MM.1S (cell line): Measurements from ENCODE around the gene PTCD3.
A peak's percentile ranks its signal among the peaks of the same experiment; 100 is the strongest.

Experiments
- DNase-seq: peaks from one replicate; pipeline ENCODE4 v3.0.0-alpha.2; 2015
- H2AFZ ChIP-seq: fragments of 300-600 bp; sonication (generic); 2 replicates; pipeline ENCODE4 v1.6.0; 2016; ENCODE audit warnings: antibody characterized with exemption, low read length
- H3F3A ChIP-seq: fragments of 300-600 bp; sonication (generic); 2 replicates; pipeline ENCODE4 v1.6.1; 2016; ENCODE audit warnings: mild to moderate bottlenecking, antibody characterized with exemption, low read length, moderate library complexity, mixed read lengths; ENCODE audit not compliant: insufficient read depth
- H3K27ac ChIP-seq: fragments of 300-600 bp; sonication (generic); 2 replicates; pipeline ENCODE4 v1.5.1; 2016; ENCODE audit warnings: mild to moderate bottlenecking, low read length
- H3K27me3 ChIP-seq: fragments of 300-600 bp; sonication (generic); replicated peaks from 2 replicates; pipeline ENCODE4 v1.6.0; 2016; ENCODE audit warnings: low read length; ENCODE audit not compliant: insufficient read depth
- H3K36me3 ChIP-seq: fragments of 300-600 bp; sonication (generic); replicated peaks from 2 replicates; pipeline ENCODE4 v1.6.1; 2016; ENCODE audit warnings: mild to moderate bottlenecking, low read length, mixed read lengths; ENCODE audit not compliant: insufficient read depth
- H3K4me1 ChIP-seq: fragments of 300-600 bp; sonication (generic); 2 replicates; pipeline ENCODE4 v1.6.1; 2016; ENCODE audit warnings: low read length, mixed read lengths
- H3K4me2 ChIP-seq: fragments of 300-600 bp; sonication (generic); 2 replicates; pipeline ENCODE4 v1.6.0; 2016; ENCODE audit warnings: low read depth, low read length
- H3K4me3 ChIP-seq: fragments of 300-600 bp; sonication (generic); 2 replicates; pipeline ENCODE4 v1.5.1; 2016; ENCODE audit warnings: low read length, mixed read lengths
- H3K79me2 ChIP-seq: fragments of 300-600 bp; sonication (generic); 2 replicates; pipeline ENCODE4 v1.6.1; 2016; ENCODE audit warnings: mixed run types, low read length, mixed read lengths
- H3K9ac ChIP-seq: fragments of 300-600 bp; sonication (generic); 2 replicates; pipeline ENCODE4 v1.6.1; 2016; ENCODE audit warnings: low read length, mixed read lengths
- H3K9me2 ChIP-seq: fragments of 300-600 bp; sonication (generic); replicated peaks from 2 replicates; pipeline ENCODE4 v1.6.1; 2016; ENCODE audit warnings: mild to moderate bottlenecking, low read length, mixed read lengths; ENCODE audit not compliant: insufficient read depth
- H3K9me3 ChIP-seq: fragments of 300-600 bp; sonication (generic); replicated peaks from 2 replicates; pipeline ENCODE4 v1.6.1; 2016; ENCODE audit warnings: mild to moderate bottlenecking, low read length, mixed read lengths; ENCODE audit not compliant: insufficient read depth
- H4K20me1 ChIP-seq: fragments of 300-600 bp; sonication (generic); 2 replicates; pipeline ENCODE4 v1.6.1; 2016; ENCODE audit warnings: mild to moderate bottlenecking, low read length, moderate library complexity, mixed read lengths; ENCODE audit not compliant: insufficient read depth
- EZH2 ChIP-seq: fragments of 300-600 bp; sonication (generic); optimal IDR thresholded peaks from 2 replicates; pipeline ENCODE3; 2017; ENCODE audit warnings: low read depth, mild to moderate bottlenecking, antibody characterized with exemption, low read length, mixed read lengths
- EZH2phosphoT487 ChIP-seq: fragments of 300-600 bp; sonication (generic); IDR thresholded peaks from 2 replicates; pipeline ENCODE4 v1.6.1; 2018; ENCODE audit warnings: antibody characterized with exemption, low read length
- TF ChIP-seq, protein P1 (sequence below): fragments of 300-600 bp; sonication (generic); IDR thresholded peaks from 2 replicates; pipeline ENCODE4 v1.5.1; 2016; ENCODE audit warnings: antibody characterized with exemption, low read length, mixed read lengths

The PTCD3 gene

DNA sequence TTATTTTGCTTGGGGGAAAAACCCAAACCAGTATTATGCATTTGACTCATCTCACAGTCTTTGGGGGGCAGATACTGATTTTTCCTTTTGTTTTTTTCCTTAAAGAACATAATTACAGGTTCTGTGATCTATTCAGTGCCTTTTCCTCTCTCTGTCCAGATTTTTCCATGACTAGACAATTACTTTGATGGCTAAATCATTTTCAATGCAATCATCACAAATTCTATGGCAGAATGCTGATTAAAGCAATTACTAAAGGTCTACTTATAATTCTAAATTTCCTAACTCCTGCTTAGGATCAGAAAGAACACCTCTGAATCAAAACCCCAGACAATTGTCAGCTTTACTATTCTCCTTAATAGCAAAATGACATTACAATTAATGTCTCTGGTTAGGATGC lies 39.1 kb upstream of the PTCD3 start:
- H3K27ac ChIP-seq, result no peak overlapping the region
- H3K4me1 ChIP-seq, result peaks cover 54% of the 10 kb centered on the region
- no peaks in the 10 kb centered on the region for H3K9me2 ChIP-seq
- no peak overlapping the region for H3K4me2 ChIP-seq
- H3K9me3 ChIP-seq, result no peaks in the 10 kb centered on the region
- peaks cover 35% of the 10 kb centered on the region for H3F3A ChIP-seq
- no peak overlapping the region for H3K4me3 ChIP-seq
- DNase-seq, result no peak
- H3K9ac ChIP-seq, result no peak overlapping the region
- TF ChIP-seq EZH2 (no peak), EZH2phosphoT487 (no peak)
- peaks cover 23% of the 10 kb centered on the region for H3K79me2 ChIP-seq
- no peaks in the 10 kb centered on the region for H4K20me1 ChIP-seq
- peaks cover 8% of the 10 kb centered on the region; the same call in 1 of the 2 replicates for H3K36me3 ChIP-seq
- H2AFZ ChIP-seq, result no peak overlapping the region
- H3K27me3 ChIP-seq, result no peaks in the 10 kb centered on the region

DNA sequence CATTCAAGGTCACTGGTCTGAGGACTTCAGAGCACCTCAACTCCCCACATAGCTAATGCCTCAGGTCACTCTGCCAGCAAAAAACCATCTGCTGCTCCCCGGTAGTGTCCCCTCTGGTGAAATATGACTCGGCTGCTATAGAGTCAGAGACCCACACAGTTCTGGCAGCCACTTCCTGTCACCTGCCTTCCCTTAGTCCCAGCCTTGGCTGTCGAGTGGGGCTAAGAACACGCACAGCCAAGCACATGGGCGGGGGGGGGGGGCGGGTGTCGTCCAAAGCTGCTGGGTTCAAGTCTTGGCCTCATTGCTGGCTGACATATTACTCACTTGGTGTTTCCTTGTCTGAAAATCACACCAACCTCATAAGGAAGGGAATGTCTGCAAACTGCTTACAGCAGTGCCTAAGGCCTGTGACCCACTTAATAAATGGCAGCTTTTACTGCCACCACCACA lies 37.9 kb upstream of the PTCD3 start:
- DNase-seq, result peak; percentile 76
- Histone ChIP-seq H3K36me3 (0 out of 2 replicates have a peak, but pooled peaks cover 8% of the 10 kb centered on the region), H3K27me3 (no peaks in the 10 kb centered on the region), H3F3A (peaks cover 48% of the 10 kb centered on the region), H3K4me3 (no peak overlapping the region), H3K4me1 (peaks cover 65% of the 10 kb centered on the region), H2AFZ (no peak overlapping the region), H3K9me3 (no peaks in the 10 kb centered on the region), H3K4me2 (peak overlapping the region; percentile 7; the same call in 1 of the 2 replicates), H4K20me1 (no peaks in the 10 kb centered on the region), H3K9me2 (no peaks in the 10 kb centered on the region), H3K27ac (peak overlapping the region; percentile 66; the same call in 1 of the 2 replicates), H3K9ac (peak overlapping the region; percentile 25; the same call in 1 of the 2 replicates), H3K79me2 (peaks cover 13% of the 10 kb centered on the region; the same call in 1 of the 2 replicates)
- TF ChIP-seq, protein P1, sequence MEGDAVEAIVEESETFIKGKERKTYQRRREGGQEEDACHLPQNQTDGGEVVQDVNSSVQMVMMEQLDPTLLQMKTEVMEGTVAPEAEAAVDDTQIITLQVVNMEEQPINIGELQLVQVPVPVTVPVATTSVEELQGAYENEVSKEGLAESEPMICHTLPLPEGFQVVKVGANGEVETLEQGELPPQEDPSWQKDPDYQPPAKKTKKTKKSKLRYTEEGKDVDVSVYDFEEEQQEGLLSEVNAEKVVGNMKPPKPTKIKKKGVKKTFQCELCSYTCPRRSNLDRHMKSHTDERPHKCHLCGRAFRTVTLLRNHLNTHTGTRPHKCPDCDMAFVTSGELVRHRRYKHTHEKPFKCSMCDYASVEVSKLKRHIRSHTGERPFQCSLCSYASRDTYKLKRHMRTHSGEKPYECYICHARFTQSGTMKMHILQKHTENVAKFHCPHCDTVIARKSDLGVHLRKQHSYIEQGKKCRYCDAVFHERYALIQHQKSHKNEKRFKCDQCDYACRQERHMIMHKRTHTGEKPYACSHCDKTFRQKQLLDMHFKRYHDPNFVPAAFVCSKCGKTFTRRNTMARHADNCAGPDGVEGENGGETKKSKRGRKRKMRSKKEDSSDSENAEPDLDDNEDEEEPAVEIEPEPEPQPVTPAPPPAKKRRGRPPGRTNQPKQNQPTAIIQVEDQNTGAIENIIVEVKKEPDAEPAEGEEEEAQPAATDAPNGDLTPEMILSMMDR, result no peak
- TF ChIP-seq EZH2phosphoT487 (no peak), EZH2 (no peak)

DNA sequence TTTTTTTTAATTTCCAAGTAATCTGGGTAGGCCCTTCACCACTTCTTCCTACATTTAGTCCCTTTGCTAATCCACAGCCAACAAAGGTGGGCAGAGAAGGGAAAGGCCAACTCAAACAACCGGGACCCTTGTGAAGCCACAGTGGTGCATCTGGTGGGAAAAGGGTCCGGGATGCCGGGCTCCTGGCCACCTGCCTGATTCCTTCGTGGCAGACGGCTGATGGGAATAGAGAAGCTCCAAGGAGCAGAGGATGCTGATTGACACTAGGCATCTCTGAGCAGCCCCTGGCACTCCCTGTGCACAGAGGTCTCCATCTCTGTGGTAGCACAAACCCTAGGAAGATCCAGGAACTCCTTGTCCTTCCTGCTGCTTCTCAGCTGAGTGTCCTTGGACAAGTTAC lies 37.4 kb upstream of the PTCD3 start:
- Histone ChIP-seq H3K36me3 (0 out of 2 replicates have a peak, but pooled peaks cover 4% of the 10 kb centered on the region), H3K27me3 (no peaks in the 10 kb centered on the region), H3K4me1 (peaks cover 65% of the 10 kb centered on the region), H3K9ac (peak overlapping the region; percentile 25; the same call in 1 of the 2 replicates), H3F3A (peaks cover 43% of the 10 kb centered on the region), H3K27ac (peak overlapping the region; percentile 66; the same call in 1 of the 2 replicates), H3K4me2 (0 out of 2 replicates have a peak overlapping the region, but pooled peaks have one; percentile 7), H4K20me1 (no peaks in the 10 kb centered on the region), H3K79me2 (peaks cover 13% of the 10 kb centered on the region; the same call in 1 of the 2 replicates), H3K9me3 (no peaks in the 10 kb centered on the region), H3K4me3 (no peak overlapping the region), H3K9me2 (no peaks in the 10 kb centered on the region), H2AFZ (no peak overlapping the region)
- TF ChIP-seq EZH2 (no peak), EZH2phosphoT487 (no peak)
- TF ChIP-seq, protein P1, result no peak
- no peak for DNase-seq

DNA sequence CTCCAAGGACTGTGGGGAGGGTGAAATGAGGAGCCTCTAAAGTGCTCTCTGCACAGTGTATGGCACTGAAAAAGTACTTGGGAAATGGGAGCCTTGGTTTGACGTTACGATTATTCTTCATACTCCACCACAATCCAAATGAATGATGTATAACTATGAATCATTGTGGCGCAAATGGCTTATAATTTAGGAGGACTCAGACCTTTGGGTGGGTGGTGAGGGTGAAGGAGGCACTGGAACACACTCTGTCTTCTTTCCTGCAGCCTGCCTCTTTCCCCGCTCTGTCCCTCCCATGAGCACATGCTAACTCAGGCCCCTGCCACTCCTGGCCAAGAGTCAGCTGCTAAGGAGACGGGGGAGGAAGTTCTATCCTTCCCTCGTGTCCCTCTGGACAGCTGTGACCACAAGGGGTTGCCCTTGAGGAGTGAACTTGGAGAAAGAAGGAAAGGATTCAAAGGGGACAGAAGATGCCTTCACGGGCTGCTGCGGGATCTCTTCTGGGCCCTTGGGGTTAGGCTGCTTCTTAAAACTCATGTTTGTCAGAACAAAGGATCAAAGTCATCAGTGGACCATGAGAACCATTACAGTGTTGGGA lies 36.8 kb upstream of the PTCD3 start:
- Histone ChIP-seq H3K27me3 (no peaks in the 10 kb centered on the region), H3K9me2 (no peaks in the 10 kb centered on the region), H4K20me1 (no peaks in the 10 kb centered on the region), H3K4me3 (no peak overlapping the region), H3K9ac (no peak overlapping the region), H2AFZ (no peak overlapping the region), H3K27ac (peak overlapping the region; percentile 66; the same call in 1 of the 2 replicates), H3K79me2 (peaks cover 13% of the 10 kb centered on the region; the same call in 1 of the 2 replicates), H3F3A (peaks cover 38% of the 10 kb centered on the region), H3K4me1 (peaks cover 62% of the 10 kb centered on the region), H3K9me3 (no peaks in the 10 kb centered on the region), H3K36me3 (0 out of 2 replicates have a peak, but pooled peaks cover 4% of the 10 kb centered on the region), H3K4me2 (no peak overlapping the region)
- DNase-seq, result no peak
- no peak for TF ChIP-seq EZH2phosphoT487
- TF ChIP-seq EZH2, result no peak
- TF ChIP-seq, protein P1, result no peak
